DMS 273 (cell line): ENCODE measurements around the gene ADAM15.

ENCODE experiments used
- DNase-seq: peaks from one replicate; lab custom pipeline; 2025; ENCODE audit not compliant: unreplicated experiment; lab: John Stamatoyannopoulos, UW

ADAM15 gene

DNA sequence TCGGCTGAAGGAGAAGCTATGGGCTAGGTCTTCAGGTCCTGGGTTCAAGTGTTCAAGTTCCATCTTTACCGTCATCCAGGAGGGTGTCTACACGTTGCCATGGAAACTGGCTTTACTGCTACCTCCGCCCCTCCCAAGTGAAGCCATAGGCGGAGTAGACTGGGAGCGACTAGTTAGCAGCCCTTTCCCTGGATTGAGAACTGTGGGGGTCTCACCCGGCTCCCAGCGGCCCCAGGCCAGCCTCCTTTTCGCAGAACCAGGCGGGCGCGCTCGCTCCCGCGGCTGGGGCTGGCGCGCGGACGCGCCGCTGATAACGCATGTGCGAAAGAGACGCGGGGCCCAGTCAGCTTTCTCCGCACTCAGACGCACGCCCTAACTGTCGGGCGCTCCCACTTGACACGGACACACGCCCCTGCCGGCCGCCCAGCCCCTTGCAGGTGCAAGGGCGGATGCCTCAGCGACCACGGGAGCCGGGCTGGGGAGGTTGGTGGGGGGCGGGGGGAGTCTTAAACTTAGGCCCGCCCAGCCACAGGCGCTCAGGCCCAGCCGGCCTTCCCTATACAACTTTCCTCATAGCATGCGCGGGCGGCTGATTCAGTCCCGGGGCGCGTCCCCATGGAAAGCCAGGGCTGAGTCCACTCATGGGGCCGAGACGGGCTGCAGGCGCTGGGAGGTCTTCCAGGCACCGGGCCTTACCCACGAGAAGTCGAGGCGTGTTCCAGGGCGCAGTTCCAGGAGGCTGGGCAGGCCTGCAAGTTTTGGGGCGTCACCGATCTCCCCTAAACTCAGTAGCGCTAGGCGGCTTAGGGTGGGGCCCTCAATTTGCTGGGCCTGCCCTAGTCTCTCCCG, 19.8 kb downstream of the ADAM15 start:
- DNase-seq, result peak; percentile 91

DNA sequence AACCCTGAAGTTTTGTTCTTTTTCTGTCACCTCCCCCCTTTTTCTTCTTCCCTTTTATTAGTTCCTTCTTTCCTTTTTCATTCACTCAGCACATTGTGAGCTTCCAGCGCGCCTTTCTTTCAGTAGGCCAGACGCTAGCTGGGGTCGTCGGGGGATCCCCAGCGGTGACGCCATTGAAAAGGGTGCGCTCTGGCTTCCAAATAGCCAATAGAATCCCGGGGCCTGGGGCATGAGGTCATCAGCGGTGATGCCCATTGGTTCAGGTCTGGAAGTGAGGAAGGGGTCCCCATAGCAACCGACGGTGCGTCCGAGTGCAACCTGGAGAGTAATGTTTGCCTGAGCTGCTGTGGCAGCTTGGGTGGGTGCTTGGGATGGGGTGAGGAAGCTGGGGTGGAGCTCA, 20.6 kb downstream of the ADAM15 start:
- DNase-seq, result peak; percentile 41

DNA sequence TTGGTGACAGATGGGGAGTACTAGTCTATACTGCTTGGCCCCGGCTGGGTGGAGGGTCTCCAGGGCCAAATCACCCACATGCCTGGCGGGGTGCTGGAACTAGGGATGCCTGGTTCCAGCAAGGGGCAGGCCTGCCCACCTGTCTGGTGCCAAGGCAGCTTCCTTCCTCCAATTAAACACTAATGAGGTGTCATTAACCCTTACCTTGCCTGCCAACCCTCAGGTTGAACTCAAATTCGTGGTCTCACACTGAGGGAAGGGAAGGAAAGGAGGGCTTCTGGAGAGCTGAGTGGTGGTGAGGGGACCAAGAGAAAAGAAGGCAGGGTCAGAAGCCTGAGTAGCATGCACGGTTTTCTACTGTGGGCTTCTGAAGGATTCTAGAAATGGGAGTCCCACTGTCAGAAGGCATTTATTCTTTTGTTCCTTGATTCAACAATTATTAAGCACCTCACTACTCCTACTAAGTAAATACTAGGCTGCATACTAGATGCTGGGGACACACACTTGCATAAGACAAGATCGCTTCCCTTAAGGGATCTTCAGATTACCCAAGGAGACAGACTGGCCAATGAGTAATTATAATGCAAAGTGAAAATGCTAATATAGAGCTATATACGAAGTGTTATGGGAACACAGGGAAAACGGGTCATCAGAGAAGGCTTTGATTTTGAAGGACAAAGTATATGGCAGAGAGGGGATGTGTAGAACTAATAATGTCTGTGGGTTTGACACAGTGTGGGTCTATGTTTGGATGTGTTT, 21.6 kb downstream of the ADAM15 start:
- no peak for DNase-seq

DNA sequence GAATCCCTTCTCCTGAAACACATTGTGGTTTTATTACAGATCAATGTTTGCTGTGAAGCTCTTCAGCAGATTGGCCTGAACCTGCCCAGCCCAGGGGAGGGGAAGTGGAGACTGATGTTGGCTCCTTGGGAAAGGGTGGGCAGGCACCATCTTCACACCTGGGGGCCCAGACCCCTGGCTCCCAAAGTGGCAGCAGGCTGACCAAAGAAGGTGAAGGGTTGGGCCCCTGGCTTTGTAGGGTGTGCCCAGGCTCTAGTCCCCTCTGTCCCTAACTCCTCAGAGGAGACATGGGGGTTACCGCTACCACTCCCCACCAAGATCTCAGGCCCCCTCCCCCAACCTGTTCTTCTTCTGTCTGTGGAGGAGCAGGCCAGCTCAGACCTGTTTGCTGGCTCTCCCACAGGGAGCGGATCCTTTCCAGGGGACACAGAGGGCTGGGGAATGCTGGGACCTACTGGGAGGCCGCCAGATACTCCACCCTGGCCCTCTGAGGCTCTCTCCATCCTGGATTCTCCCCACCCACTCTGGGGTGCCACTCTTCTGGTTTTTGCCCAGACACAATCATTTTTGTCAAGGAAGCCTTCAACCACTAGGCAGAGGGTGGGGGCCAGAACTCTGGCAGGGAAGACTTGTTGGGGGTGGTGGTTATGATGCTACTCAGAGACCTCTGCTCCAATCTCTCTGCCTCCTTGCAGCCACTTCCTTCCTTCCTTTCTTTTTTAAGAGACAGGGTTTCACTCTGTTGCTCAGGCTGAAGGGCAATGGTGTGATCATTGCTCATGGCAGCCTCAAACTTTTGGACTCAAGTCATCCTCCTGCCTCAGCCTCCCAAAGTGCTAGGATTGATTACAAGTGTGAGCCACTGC, 22.5 kb downstream of the ADAM15 start:
- no peak for DNase-seq

DNA sequence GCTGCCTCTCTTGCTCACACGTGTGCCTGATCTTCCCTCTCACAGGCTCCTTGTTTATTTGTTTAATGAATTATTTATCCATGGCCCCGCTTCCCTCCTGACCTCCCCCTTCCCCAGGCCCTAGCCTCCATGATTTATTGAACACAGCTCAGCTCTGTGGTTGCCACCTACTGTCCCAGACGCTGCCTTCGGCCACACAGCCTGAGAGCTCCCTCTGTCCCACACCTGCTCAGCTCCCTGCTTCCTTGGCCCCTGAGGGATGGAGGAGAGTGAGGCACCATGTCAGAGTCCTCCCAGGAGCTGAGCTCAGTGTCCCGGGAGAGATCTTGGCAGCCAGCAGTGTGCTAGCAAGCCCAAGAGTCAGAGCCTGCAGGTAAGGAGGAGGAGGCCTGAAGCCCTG, 24.4 kb downstream of the ADAM15 start:
- DNase-seq, result no peak

DNA sequence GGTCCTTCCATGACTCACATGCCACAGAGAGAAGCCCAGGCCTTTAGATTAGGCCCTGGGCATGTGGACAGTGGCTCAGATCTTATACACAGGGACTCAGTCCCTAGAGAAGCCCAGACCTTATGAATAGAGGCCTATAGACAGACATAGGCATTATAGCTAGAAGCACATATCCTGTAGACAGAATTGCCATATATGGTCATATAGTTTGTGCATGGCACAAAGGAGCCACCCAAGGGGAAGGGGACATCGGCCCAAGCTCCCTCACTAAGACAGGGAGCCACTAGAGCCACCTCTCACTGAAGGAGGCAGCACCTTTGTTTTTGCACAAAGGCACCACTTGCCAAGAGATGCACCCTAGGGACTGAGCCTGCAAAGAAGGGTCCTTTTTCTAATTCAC, 25.3 kb downstream of the ADAM15 start:
- no peak for DNase-seq

DNA sequence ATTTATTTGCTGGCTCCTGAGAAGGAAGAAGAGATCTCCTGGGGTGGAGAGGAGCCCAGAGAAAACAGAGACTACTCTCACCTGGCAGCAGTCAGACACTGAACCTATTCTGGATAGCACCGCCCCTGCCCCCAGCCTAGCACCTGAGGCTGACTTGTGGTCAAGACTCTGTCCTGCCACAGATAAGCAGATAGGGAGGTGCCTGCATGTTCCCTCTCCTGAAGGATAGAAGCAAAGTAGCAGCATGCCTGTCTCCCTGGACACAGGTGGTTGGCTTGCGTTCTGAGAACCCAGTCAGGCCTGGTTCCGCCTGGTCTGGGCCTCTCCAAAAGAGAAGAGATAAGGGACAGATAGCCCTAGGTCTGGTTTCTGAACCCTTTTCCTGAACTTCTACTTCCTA, 26.2 kb downstream of the ADAM15 start:
- no peak for DNase-seq

DNA sequence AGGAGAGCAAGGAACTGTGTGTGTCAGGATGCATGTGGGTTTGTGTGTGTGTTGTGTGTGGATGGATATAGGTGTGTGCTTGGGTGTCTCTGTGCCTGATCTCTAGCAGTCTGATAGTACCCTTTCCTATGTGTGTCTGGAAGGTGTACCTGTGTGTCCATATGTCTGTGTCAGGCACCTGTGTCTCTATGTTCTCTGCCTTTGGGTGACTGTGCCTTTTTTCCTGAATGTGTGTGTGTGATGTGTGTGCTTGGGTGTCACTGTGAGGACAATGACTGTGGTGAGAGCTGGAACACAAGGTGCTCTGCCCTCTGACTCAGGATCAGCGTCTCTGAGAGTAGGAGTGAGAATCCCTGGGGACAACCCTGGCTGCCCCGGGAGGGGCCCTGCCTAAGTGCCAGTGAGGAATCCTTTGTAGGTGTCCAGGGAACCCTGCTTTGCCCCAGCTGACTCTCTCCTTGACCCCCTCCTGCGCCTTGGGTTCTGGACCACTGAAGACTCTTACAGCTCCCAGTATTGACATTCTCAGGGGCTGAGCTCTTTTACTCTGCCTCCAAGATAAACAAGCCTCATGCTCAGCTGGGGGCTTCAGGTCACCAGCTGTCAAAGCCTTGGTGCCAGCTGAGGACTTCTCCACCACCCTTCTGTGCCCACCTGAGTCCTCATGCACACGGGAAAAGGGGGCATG, 26.8 kb downstream of the ADAM15 start:
- DNase-seq, result peak; percentile 70

DNA sequence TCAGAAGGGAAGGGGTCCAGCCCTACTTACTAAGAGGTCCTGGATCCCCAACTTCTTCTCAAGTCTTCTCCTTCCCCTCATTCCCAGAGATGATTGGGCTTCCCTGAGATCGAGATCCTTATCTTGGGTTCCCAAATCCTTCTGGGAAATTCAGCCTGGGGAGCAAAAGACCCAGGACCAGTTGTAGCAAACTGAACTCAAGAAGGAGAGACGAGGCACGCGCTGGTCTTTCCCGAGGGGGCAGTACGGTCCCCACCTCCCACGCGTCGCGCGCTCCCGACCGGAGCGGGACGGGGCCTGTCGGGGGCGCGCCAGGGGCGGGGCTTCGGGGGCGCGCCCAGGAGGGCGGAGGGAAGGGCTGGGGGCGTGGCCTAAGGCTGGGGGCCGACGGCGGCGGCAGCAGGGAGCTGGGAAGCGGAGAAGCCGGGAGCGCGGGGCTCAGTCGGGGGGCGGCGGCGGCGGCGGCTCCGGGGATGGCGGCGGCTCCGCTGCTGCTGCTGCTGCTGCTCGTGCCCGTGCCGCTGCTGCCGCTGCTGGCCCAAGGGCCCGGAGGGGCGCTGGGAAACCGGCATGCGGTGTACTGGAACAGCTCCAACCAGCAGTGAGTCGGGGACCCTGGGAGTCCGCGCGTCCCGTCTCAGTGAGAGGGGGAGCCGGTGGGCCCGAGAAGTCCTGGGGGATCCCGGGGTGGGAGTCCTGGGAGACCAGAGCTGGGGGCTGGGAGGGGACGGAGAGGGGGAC, 27.5 kb downstream of the ADAM15 start, which contains the start of gene EFNA3:
TSS of gene EFNA3 (plus strand) at position 369 of the 741 bp plus-strand sequence. CDS start at position 474, 105 bp downstream.
- DNase-seq, result peak; percentile 92

DNA sequence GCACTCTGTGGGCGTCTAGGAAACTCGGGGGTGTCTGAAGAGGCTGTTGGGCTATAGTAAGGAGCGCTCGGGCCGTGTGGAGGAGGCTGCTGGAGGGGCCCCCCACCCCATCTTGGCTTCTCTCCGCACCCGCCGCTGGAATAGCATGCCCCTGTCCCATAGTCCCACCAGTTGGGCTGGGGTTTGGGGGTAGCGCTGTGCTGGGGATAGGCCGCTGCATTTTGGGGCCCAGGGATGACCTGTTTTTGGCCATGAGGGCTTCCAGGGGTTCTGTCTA, 28.0 kb downstream of the ADAM15 start:
- no peak for DNase-seq

DNA sequence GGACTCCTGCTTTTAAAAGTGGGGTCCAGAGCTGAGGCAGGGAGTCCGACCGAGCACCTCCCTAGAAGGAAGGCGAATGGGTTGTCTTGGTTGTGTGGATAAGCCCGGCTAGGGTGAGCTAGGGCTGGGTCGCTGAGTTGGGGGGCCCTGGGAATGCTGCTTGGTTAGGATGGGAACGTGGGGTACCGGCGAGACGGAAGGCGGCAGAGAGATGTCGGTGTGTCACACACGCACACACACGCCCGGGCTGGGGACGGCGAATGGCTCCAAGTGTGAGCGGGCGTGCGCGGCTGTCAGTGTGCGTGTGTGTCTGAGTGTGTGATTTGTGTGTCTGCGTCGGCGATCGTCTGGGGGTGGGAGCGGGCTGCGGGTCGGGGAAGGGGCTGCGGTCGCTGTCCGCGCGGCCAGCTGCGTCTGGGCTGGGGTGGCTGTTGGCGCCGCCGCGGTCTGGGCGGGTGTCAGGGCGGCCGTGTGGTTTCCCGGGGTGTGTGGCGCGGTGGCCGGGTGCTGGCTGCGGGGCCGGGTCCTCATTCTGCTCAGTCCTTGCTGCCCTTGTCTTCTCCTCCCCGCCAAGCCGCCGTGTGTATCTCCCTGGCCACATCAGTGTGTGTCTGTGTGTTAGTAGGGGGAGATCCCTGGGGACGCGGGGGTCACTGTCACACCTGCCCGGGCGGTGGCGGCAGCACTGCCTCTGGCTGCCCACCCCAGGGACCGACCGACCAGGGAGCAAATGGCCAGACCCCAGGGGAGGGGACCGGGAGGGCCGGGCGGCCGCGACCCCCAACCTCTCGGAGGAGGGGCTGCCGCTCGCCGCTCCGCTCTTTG, 28.6 kb downstream of the ADAM15 start:
- DNase-seq, result peak; percentile 59

DNA sequence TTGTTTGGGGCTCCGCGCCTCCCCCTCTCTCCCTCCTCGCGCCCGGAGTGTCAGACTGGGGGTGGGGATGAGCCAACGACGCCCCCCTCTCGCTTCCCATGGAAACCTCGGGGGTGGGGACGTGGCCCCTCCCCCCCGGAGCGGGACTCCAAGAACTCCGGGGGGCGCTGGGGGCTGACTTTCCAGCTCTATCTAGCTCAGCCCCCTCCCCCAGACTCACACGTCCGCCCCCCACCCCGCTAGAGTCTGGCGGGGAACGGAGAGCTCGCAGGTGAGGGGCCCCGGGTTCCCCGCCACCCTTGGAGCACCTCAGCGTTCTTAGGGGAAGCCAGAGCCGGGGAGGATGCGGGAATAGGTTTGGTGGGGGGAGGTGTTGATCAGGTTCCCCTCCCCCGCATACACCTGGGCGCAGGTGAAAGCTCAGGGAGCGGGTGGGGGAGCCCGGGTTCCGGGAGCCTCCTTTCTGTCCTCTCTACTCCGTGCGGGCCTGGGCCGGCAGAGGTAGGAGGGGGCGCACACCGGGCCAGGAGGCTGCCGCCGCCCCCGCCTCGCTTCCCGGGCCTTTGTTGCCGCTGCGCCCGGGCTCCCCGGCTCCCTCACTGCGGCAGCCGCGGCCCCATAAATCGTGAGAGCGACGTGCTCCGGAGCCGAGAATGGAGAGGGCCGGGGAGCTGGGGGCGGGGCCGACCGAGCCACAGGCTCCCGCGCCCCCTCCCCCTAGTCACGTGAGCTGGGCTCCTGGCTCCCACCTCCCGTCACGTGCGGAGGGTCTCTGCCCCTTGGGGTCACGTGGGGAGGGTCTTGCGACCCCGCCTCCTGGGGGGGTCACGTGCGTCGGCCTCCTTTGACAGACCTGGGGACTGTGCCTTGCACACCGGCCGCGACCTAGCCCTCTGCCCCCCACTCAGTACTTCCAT, 29.5 kb downstream of the ADAM15 start:
- peak; percentile 88 for DNase-seq

DNA sequence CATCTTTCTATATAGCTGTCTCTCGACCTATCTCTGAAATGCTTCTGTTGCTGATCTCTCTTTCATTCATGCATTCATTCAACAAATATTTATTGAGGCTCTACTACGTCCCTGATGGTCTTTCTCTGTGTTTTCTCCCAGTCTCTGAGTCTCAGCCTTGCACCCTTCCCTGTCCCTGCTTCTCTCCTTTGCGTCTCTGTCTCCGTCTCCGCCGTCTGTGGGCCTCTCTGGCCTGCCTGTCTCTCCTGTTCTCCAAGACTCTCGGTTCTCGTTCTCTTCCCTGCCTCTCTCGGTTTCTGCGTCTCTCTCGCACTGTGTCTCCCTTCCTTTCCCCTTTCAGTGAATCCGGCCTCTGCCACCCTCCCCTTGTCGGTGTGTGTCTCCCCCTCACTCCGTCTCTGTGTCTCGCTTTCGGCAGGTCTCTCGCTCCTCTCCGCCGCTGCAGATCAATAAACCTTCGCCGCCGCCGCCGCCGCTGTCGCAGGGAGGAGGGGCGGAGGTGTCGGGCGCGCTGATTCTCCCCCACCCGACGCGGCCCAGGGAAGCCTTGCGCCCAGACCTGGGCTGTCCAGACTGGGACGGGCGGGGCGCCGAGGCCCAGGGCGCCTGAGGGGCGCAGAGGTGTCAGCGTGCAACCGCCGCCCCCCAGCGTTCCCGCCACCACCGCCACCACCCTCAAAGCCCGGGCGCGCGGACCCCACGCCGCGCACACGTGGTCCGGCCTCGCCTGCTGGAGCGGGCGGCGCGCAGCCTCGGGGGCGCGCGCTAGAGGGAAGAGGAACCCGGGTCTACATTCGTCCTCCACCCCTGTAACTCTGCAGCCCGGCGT, 30.6 kb downstream of the ADAM15 start:
- DNase-seq, result no peak

DNA sequence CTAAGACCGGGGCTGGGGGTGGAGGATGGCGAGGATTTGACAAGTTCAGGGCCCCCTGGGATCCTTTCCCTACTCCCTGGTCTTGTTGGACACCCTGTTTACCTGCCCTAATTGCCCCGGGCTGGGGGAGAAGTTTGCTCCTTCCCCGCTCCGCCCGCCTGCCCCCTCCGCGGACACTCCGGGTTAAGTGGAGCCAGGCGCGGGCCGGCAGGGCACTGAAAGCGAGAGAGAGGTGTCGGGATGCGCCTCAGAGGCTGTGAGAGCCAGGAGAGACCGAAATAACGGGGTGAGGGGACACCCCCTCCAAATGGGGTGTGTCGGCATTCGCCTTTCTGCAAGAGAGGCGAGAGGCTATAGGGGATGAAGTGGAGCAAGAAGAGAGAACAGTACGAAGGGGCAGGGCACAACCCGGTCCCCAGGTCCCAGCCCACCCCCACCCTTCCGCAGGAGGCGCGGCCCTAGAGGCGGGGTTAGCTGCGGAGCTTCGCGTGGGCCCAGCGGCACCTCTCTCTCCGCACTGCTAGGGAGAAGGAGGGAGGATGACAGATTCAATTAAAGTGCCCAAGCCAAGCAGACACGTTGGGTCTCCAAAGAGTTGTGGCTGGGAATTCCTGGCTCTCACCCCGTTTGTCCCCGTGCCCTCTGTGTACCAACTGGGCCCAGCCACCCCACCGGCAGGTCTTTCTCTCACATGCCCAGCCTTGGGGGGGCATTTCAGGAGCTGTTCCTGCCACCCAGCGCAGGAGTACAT, 31.4 kb downstream of the ADAM15 start:
- DNase-seq, result peak; percentile 42

DNA sequence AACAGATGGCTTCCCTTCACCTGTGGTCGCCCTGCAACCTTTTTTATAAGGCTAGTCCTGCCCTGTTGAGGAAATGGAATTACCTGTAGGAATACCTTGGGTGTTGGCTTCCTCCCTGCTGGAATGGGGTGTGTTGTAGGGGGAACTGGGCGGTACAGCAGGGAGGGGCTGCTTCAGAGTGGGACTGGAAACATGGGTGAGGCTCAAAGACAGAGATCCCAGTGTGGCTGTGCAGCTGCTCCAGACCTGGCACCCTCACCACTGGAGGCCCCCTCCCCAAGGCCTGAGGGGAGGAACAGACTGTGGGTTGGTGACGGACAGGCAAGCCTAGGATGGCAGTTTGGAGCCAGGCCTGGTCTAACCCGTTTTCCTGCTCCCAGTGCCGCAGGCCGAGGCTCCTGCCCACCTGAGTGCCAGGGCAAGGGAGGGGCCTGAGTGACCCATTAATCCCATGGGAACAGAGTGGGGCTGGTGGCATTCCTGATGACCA, 32.0 kb downstream of the ADAM15 start:
- no peak for DNase-seq

DNA sequence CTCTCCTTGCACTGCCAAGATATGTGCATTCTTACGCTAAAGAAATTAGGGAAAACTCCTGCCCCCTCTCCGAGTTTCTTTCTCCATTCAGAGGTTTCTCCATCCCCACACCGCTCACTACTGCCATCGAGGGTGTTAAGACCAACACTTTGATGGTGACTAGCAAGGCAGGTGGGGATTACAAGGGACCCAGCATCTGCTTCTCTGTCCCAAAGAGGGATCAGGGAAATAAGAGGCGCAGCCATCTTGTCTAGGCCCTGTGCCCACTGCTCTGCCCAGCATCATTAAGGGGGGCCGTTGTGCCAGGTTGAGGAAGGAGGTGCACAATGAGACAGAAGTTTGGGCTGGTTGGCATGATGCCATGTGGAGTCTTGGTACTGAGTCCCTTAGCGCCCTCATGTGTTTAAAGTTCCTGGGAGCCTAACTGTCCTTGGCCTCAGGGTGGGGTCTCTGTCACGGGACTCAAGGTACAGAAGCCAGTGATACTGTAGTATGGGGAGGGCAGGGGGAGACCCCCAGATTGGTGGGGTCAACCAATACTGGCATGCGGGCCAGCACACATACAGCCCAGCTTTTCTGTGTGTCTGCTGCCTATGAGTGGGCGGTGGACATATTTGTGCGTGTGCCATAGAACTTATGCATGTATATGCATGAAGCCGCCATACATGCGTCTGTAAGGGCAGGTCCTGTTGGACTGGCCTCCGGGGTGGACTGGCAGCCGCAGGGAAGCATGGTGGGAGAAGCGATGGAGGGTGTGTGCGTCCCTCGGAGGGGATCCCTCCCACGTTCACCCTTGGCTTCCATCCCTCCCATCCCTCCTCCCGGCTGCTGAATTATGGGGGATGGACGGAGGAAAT, 33.0 kb downstream of the ADAM15 start:
- DNase-seq, result peak; percentile 88
